ENCODE results near the gene STMND1.

The STMND1 gene

GRCh38 chr6:17161076-17161475 lies 59.2 kb downstream of the STMND1 start:
- no peak for DNase-seq (ENCODE audit: low read depth in 2 of 2)

GRCh38 chr6:17165383-17165782 lies 63.5 kb downstream of the STMND1 start:
- no peak for DNase-seq (ENCODE audit: low read depth in 2 of 2)

GRCh38 chr6:17167327-17167979 lies 65.6 kb downstream of the STMND1 start:
- no peak for DNase-seq (ENCODE audit: low read depth in 2 of 2)

GRCh38 chr6:17169291-17169690 lies 67.4 kb downstream of the STMND1 start:
- DNase-seq (ENCODE audit: low read depth in 2 of 2): no peak

GRCh38 chr6:17169711-17170110 lies 67.9 kb downstream of the STMND1 start:
- DNase-seq (ENCODE audit: low read depth in 2 of 2): no peak

- DNase-seq (ENCODE audit: low read depth in 2 of 2): no peak
Observed at GRCh38 chr6:17172836-17173470, 71.1 kb downstream of the STMND1 start.

GRCh38 chr6:17178326-17178725 lies 76.5 kb downstream of the STMND1 start:
- no peak for DNase-seq (ENCODE audit: low read depth in 2 of 2)

GRCh38 chr6:17178754-17179529 lies 77.1 kb downstream of the STMND1 start:
- no peak for DNase-seq (ENCODE audit: low read depth in 2 of 2)

GRCh38 chr6:17179530-17180073 lies 77.8 kb downstream of the STMND1 start:
- DNase-seq (ENCODE audit: low read depth in 2 of 2): no peak
